ENCODE results near the gene OCA2. TPM values are rescaled to one million over a fixed set of nuclear protein-coding genes. Genes with fewer than 3 reads are reported as not detected.

The OCA2 gene
- polyA plus RNA-seq, 3 donors: not detected

DNA sequence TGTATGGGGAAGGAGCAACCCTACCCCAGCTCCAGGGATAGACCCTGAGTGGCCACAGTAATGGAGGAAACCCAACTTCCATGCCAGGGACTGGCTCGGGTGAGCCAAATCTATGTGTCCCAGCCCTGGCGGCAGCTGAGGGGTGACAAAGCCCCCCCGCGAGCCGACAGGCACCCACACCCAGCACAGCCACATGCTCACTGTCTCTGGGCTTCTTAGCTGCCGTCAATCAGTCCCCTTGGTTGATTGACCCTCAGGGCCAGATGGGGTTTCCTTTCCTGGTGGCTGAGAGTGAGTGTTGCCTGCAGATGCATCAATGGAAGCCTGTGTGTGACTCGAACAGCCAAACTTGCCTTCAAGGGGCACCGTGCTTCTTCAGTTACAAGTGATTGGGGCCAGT is 2.1 kb upstream of the OCA2 start:
- H4K20me1 ChIP-seq (ENCODE audit: insufficient read depth, low read length): no peaks in the 10 kb centered on the region
- DNase-seq: no peak
- no peak overlapping the region for H3K27ac ChIP-seq (ENCODE audit: low read depth in 1 of 2, low read length in 2 of 2)
- peaks cover 34 to 67% of the 10 kb centered on the region in 2 donors for H3K27me3 ChIP-seq (ENCODE audit: control insufficient read depth in 2 of 2, insufficient read depth in 2 of 2, low read length in 2 of 2)
- no peak overlapping the region for H2AFZ ChIP-seq (ENCODE audit: insufficient read depth, low read depth, low read length, poor library complexity, severe bottlenecking)
- 90% methylated on average over 3 of the region's 8 CpGs for WGBS (ENCODE audit: insufficient coverage)
- H3K9ac ChIP-seq (ENCODE audit: insufficient read depth, low read length, poor library complexity, severe bottlenecking): no peak overlapping the region
- Mint-ChIP-seq H3K36me3 (peaks cover under 1 to 7% of the 10 kb centered on the region in 2 donors), H3K27me3 (ENCODE audit: low read depth in 3 of 3) (peaks cover 58 to 72% (median 63%) of the 10 kb centered on the region in 3 donors), H3K4me3 (no peak overlapping the region), H3K27ac (no peak overlapping the region), H3K9me3 (peaks cover 3 to 35% (median 21%) of the 10 kb centered on the region in 7 donors), H3K4me1 (peaks cover 27% of the 10 kb centered on the region)
- no peak overlapping the region for H3K4me2 ChIP-seq (replicated peaks; ENCODE audit: extremely low read depth, low read length, poor library complexity, severe bottlenecking)
- H3K9me3 ChIP-seq (replicated peaks in 1 of 2; ENCODE audit: control insufficient read depth in 1 of 2, insufficient read depth in 1 of 2, low read length in 2 of 2): peaks cover 9 to 42% of the 10 kb centered on the region in 2 donors
- no peak overlapping the region for H3K4me3 ChIP-seq (replicated peaks in 1 of 3; ENCODE audit: low read depth in 2 of 3, low read length in 3 of 3)
- intact Hi-C loops (cut with micrococcal nuclease): no loop called here
- no peaks in the 10 kb centered on the region for H3K36me3 ChIP-seq (replicated peaks in 1 of 2; ENCODE audit: control insufficient read depth in 1 of 2, insufficient read depth in 2 of 2, low read length in 2 of 2)
- TF ChIP-seq, protein P1, sequence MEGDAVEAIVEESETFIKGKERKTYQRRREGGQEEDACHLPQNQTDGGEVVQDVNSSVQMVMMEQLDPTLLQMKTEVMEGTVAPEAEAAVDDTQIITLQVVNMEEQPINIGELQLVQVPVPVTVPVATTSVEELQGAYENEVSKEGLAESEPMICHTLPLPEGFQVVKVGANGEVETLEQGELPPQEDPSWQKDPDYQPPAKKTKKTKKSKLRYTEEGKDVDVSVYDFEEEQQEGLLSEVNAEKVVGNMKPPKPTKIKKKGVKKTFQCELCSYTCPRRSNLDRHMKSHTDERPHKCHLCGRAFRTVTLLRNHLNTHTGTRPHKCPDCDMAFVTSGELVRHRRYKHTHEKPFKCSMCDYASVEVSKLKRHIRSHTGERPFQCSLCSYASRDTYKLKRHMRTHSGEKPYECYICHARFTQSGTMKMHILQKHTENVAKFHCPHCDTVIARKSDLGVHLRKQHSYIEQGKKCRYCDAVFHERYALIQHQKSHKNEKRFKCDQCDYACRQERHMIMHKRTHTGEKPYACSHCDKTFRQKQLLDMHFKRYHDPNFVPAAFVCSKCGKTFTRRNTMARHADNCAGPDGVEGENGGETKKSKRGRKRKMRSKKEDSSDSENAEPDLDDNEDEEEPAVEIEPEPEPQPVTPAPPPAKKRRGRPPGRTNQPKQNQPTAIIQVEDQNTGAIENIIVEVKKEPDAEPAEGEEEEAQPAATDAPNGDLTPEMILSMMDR (IDR thresholded peaks at IDR 0.05): no peak
- peaks cover 8 to 20% of the 10 kb centered on the region in 2 donors for H3K4me1 ChIP-seq (ENCODE audit: control insufficient read depth in 1 of 2, insufficient read depth in 2 of 2, low read length in 2 of 2)
- no peaks in the 10 kb centered on the region for H3K79me2 ChIP-seq (ENCODE audit: insufficient read depth, low read length)

DNA sequence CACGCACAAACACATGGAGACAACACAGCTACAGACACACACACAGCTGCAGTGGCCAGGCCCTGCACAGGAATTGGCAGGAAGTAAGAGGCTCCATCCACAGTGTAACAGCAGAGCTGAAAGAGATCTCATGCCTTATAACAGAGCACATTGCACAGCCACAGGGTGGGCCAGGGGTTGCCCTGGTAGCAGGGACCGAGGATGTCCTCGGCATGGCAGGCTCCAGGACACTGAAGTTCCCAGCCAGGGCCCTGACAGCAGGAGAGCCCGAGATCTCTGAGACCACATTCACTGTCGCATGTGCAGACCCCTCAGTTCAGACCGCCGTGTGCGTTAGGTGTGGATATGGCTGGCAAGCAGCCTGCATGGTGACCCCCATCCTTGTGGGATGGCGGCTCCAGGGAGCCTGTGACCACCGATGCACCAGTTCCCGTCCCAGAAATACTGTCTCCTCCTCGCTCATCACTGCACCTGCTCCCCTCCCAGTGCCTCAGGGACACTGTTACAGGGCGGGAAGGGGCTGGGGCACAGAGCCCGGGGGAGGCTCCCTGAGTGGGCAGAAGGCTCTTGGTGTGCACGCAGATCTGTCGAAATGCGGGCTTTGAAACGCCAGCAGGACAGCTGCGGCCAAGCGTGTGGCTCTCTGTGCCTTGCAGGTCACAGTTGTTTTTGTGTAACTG is 1.5 kb upstream of the OCA2 start:
- Mint-ChIP-seq H3K9me3 (peaks cover 3 to 37% (median 26%) of the 10 kb centered on the region in 7 donors), H3K36me3 (peaks cover 3 to 9% of the 10 kb centered on the region in 2 donors), H3K4me1 (peaks cover 27% of the 10 kb centered on the region), H3K27me3 (ENCODE audit: low read depth in 3 of 3) (peaks cover 58 to 72% (median 63%) of the 10 kb centered on the region in 3 donors), H3K4me3 (peak overlapping the region in 1 of 2 donors; percentile 74), H3K27ac (no peak overlapping the region)
- TF ChIP-seq, protein P1 (IDR thresholded peaks at IDR 0.05): no peak
- H3K27me3 ChIP-seq (ENCODE audit: control insufficient read depth in 2 of 2, insufficient read depth in 2 of 2, low read length in 2 of 2): peaks cover 36 to 67% of the 10 kb centered on the region in 2 donors
- H3K4me1 ChIP-seq (ENCODE audit: control insufficient read depth in 1 of 2, insufficient read depth in 2 of 2, low read length in 2 of 2): peaks cover 13 to 25% of the 10 kb centered on the region in 2 donors
- peaks cover 9 to 41% of the 10 kb centered on the region in 2 donors for H3K9me3 ChIP-seq (replicated peaks in 1 of 2; ENCODE audit: control insufficient read depth in 1 of 2, insufficient read depth in 1 of 2, low read length in 2 of 2)
- no peak for DNase-seq
- intact Hi-C loops (cut with micrococcal nuclease): no loop called here
- H3K27ac ChIP-seq (ENCODE audit: low read depth in 1 of 2, low read length in 2 of 2): no peak overlapping the region
- no peak overlapping the region for H3K4me3 ChIP-seq (replicated peaks in 1 of 3; ENCODE audit: low read depth in 2 of 3, low read length in 3 of 3)
- no peak overlapping the region for H3K4me2 ChIP-seq (replicated peaks; ENCODE audit: extremely low read depth, low read length, poor library complexity, severe bottlenecking)
- H3K79me2 ChIP-seq (ENCODE audit: insufficient read depth, low read length): no peaks in the 10 kb centered on the region
- no peaks in the 10 kb centered on the region for H4K20me1 ChIP-seq (ENCODE audit: insufficient read depth, low read length)
- no peak overlapping the region for H3K9ac ChIP-seq (ENCODE audit: insufficient read depth, low read length, poor library complexity, severe bottlenecking)
- no peaks in the 10 kb centered on the region for H3K36me3 ChIP-seq (replicated peaks in 1 of 2; ENCODE audit: control insufficient read depth in 1 of 2, insufficient read depth in 2 of 2, low read length in 2 of 2)
- WGBS (ENCODE audit: insufficient coverage): 87% methylated on average over 17 of the region's 20 CpGs
- H2AFZ ChIP-seq (ENCODE audit: insufficient read depth, low read depth, low read length, poor library complexity, severe bottlenecking): no peak overlapping the region
